ENCODE data around the gene FBXW2.

FBXW2 gene

DNA sequence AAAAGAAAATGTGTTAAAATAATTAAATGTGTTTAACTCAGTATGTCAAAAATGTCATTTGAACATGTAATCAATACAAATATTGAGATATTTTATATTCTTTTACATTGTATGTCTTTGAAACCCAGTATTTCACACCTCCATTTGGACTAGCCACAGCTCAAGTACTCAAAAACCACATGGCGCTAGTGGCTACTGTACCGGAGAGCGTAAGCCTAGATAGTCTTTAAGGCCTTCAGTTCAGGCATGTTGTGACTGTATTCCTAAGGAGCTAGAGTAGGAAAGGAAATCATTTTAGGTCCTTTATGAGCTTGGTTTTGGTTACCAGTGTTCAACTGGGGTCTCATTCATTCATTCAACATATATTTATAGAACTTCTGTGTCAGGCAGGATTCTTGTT is 12.8 kb downstream of the FBXW2 start:
- H3K4me3 ChIP-seq (ENCODE audit: low read depth, low read length), result no peak overlapping the region

DNA sequence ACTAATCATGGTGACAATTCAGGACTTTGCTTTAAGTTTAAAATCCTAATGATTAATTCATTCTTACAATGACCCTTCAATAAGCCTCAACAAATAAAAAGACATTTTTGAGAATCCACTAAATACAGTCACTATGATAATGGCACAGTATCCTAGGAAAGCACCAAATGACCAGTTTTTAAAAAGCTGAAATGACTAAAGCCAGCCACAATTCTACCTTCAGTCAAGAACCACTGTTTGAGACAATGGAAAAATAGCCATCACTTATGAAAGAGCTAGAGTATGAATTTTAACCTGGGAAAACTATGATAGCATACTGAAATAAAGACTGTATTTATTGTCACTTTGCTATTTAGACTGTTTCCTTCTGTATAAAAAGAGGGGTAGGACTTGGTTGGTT is 14.0 kb downstream of the FBXW2 start:
- no peak overlapping the region for H3K4me3 ChIP-seq (ENCODE audit: low read depth, low read length)

- no peak overlapping the region for H3K4me3 ChIP-seq (ENCODE audit: low read depth, low read length)
Measured at GRCh38 chr9:120778758-120779157, 14.5 kb downstream of the FBXW2 start.

- no peak overlapping the region for H3K4me3 ChIP-seq (ENCODE audit: low read depth, low read length)
Measured at GRCh38 chr9:120777229-120777628, 16.0 kb downstream of the FBXW2 start.

- no peak overlapping the region for H3K4me3 ChIP-seq (ENCODE audit: low read depth, low read length)
Measured at GRCh38 chr9:120776788-120777187, 16.4 kb downstream of the FBXW2 start.

DNA sequence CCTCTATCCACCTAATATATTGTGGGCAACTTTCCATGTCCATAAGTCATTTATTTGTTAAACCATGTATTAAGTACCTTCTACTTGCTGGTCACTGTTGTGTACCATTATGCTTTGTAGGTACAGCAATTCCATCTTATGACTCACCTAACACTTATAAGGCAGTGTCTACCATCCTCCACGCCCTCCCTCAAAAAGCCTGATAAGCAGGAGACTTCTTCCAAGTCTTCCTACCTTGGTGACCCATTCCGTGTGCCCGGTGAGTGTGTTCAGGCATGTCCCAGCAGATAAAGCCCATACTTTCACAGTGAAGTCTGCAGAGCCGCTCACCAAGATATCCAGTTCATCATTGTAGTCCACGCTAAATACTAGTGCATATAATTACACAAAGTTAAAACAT is 17.4 kb downstream of the FBXW2 start:
- H3K4me3 ChIP-seq (ENCODE audit: low read depth, low read length), result no peak overlapping the region

DNA sequence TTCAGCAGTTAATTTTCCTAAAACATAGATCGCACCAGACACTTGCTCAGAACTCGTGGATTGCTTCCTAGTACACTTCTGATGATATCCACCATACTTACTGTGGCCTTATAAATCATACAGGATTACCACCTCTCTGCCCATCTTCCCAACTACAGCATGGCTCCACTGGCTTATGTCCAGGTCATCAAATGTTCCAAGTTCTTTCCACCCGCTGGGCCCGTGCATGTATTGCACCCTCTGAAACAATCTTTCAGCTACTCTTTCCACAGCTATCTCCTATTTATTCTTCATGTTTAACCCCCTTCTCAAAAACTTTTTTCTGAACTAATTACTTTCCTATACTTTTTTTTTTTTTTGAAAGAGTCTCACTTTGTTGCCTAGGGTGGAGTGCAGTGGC is 18.5 kb downstream of the FBXW2 start:
- H3K4me3 ChIP-seq (ENCODE audit: low read depth, low read length), result no peak overlapping the region

GRCh38 chr9:120773256-120773655 is 20.0 kb downstream of the FBXW2 start:
- no peak overlapping the region for H3K4me3 ChIP-seq (ENCODE audit: low read depth, low read length)

- no peak overlapping the region for H3K4me3 ChIP-seq (ENCODE audit: low read depth, low read length)
Measured at GRCh38 chr9:120770931-120771330, 22.3 kb downstream of the FBXW2 start.

- H3K4me3 ChIP-seq (ENCODE audit: low read depth, low read length), result no peak overlapping the region
Measured at GRCh38 chr9:120768886-120769285, 24.3 kb downstream of the FBXW2 start.

DNA sequence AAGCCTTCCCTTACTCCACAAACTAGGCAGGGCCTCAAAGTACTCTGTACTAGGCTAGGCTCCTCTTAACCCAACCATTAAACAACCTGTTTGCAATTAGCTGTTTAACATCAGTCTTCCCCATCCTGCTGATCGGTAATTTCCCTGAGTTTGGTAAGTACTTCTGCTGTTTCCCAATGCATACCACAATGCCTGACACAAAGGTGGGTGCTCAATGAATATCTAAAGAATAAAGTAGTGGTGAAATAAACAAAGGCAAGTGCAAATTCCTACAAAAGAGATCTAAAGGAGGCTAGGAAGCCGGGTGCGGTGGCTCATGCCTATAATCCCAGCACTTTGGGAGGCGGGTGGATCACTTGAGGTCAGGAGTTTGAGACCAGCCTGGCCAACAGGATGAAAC is 25.0 kb downstream of the FBXW2 start:
- no peak overlapping the region for H3K4me3 ChIP-seq (ENCODE audit: low read depth, low read length)

GRCh38 chr9:120767451-120767850 is 25.8 kb downstream of the FBXW2 start:
- no peak overlapping the region for H3K4me3 ChIP-seq (ENCODE audit: low read depth, low read length)

DNA sequence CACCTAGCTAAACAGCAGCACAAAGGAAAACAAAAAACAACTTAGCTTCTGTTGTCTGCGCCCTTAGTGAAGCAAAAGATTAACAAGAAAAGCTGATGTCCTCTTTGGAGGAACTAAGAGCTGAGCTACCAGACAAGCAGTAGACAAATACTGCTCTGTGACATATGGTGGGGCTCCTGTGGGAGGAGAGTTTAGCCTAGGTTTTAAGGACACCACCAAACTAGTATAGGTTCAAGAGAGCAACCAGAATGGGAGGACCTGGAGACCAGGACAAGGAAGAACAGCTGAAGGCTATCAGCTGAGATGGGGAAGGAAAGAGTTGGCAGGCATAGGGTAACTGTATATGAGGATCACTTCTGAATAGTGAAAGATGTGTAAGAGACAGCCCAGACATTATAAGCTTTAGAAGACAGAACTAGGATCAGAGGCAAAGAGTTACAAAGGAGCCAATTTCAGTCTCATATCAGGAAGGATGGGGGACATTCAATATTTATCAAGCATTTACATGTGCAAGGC is 27.2 kb downstream of the FBXW2 start:
- no peak overlapping the region for H3K4me3 ChIP-seq (ENCODE audit: low read depth, low read length)

- H3K4me3 ChIP-seq (ENCODE audit: low read depth, low read length), result no peak overlapping the region
Measured at GRCh38 chr9:120764476-120764875, 28.7 kb downstream of the FBXW2 start.

- no peak overlapping the region for H3K4me3 ChIP-seq (ENCODE audit: low read depth, low read length)
Measured at GRCh38 chr9:120761006-120761405, 32.2 kb downstream of the FBXW2 start.

DNA sequence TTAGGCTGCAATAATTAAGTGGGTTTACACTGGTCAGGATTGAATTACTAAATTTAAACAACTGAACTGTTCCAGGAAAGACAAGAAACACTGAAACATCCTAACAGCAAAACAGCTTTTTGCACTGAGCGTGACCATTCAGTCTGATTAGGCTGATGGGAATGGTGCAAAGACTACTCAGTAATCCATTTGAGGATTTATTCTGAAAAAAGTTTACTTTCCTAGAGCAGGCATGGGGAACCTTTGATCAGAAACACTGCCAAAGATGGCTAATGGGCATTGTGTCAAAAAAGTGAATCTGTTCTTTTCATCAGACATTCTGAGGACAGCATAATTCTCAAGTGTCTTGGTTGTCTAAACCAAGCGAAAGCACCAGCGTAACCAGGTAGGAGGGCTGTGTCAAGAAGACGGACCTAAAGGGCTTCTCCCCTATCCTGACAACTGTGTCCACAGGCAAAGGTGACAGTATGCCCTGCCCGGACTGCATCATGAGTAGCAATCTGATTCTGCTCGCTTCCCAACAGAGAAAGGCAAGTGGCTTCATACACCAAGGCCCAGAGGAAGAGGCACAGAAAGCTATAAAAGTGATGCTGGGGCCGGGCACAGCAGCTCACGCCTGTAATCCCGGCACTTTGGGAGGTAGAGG is 33.3 kb downstream of the FBXW2 start:
- no peak overlapping the region for H3K4me3 ChIP-seq (ENCODE audit: low read depth, low read length)

DNA sequence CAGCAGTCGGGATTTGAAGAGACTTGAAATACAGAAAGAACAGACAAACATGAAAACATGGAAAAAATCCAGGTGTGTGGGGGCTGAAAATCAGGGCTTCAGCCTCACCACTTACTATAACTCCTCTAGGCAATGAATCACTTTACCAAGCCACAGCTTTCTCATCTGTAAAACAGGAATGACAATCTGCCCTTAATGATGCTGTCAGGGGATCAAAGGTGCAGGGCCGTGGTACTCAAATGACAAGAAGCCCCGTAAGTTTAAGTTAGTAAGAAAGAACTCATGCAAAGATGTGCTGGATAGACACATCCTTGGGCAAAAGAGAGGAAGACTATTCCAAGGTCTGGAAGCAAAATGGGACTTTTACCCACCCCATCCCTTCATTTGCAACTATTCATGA is 34.7 kb downstream of the FBXW2 start:
- no peak overlapping the region for H3K4me3 ChIP-seq (ENCODE audit: low read depth, low read length)

DNA sequence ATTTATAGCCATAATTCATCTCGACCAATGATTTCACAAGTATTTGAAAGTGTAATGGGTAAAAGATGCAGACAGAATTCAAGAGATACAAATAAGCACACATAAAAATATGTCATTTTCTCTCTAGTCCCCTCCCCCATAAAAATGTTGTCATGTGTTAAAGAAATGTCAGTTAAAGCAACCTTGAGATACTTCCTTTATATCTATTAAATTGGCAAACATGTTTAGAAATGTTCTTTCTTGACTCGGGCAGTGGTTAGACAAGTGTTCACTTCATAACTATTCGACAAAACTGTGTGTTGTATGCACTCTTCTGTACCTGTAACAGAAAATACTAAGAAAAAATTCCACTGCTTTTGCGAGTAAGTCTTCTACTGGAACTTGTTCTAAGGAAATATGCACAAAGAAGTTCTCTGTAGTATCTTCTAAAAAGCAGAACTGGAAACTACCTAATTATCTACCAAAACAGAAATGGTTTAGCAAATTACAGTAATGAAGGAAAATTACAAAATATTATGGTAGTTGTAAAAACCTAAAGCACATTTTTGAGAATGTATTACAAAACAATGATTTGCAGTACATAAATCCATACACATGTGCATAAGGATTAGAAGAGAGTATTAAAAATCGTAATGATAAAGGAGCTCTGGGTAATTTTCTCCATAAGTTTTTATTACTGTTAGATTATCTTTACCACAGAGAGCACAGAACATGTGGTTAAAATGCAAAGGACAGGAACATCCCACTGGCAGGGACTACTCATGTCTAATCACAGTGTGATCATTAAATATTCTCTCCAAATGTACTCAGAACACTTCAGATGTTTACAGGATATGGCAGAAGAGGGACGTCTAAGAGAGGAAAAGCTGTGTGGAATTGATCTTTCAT is 35.9 kb downstream of the FBXW2 start:
- H3K4me3 ChIP-seq (ENCODE audit: low read depth, low read length), result no peak overlapping the region

GRCh38 chr9:120756531-120756930 is 36.7 kb downstream of the FBXW2 start:
- no peak overlapping the region for H3K4me3 ChIP-seq (ENCODE audit: low read depth, low read length)

- H3K4me3 ChIP-seq (ENCODE audit: low read depth, low read length), result no peak overlapping the region
Measured at GRCh38 chr9:120755810-120756434, 37.3 kb downstream of the FBXW2 start.

DNA sequence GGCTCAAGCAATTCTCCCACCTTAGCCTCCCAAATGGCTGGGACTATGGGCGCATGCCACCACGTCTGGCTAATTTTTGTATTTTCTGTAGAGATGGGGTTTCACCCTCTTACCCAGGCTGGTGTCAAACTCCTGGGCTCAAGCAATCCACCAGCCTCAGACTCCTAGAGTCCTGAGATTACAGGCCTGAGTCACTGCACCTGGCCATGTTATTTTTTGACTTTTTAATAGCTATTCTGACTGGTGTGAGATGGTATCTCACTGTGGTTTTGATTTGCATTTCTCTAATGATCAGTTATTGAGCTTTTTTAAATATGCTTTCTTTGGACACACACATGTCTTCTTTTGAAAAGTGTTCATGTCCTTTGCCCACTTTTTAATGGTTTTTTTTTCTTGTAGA is 38.2 kb downstream of the FBXW2 start:
- H3K4me3 ChIP-seq (ENCODE audit: low read depth, low read length), result no peak overlapping the region

- H3K4me3 ChIP-seq (ENCODE audit: low read depth, low read length), result no peak overlapping the region
Measured at GRCh38 chr9:120750421-120750820, 42.8 kb downstream of the FBXW2 start.
